Panc1 (cell line): ENCODE data around the gene RANBP17.

ENCODE experiments used
- CTCF ChIP-seq: fragments of 450-650 bp; IDR thresholded peaks from 2 replicates; pipeline ENCODE4 v1.5.1; 2017; ENCODE audit warnings: mild to moderate bottlenecking
- POLR2AphosphoS5 ChIP-seq: IDR thresholded peaks from 2 replicates; pipeline ENCODE4 v1.6.1; 2012; ENCODE audit warnings: mild to moderate bottlenecking, low read depth, low read length, moderate library complexity
- REST ChIP-seq, 2 experiments: IDR thresholded peaks; 2 replicates each; pipeline ENCODE4 v1.6.1; 2011 to 2012; ENCODE audit warnings: low read depth in 2 of 2, control low read depth in 1 of 2, low read length in 1 of 2, mild to moderate bottlenecking in 1 of 2, moderate library complexity in 1 of 2; ENCODE audit not compliant: insufficient read depth in 1 of 2

GRCh38 chr5:170832241-170832640, 29.6 kb upstream of the RANBP17 start:
- TF ChIP-seq CTCF (no peak), POLR2AphosphoS5 (no peak), REST (IDR thresholded peaks at IDR 0.05; ENCODE audit: insufficient read depth in 1 of 2, low read depth in 2 of 2, low read length in 1 of 2) (no peak)
